ENCODE results near the gene AURKA. TPM values are rescaled to one million over a fixed set of nuclear protein-coding genes. Genes with fewer than 3 reads are reported as not detected.

Gene AURKA
- total RNA-seq, 1 donor from 2014 or later = 14.8 TPM

DNA sequence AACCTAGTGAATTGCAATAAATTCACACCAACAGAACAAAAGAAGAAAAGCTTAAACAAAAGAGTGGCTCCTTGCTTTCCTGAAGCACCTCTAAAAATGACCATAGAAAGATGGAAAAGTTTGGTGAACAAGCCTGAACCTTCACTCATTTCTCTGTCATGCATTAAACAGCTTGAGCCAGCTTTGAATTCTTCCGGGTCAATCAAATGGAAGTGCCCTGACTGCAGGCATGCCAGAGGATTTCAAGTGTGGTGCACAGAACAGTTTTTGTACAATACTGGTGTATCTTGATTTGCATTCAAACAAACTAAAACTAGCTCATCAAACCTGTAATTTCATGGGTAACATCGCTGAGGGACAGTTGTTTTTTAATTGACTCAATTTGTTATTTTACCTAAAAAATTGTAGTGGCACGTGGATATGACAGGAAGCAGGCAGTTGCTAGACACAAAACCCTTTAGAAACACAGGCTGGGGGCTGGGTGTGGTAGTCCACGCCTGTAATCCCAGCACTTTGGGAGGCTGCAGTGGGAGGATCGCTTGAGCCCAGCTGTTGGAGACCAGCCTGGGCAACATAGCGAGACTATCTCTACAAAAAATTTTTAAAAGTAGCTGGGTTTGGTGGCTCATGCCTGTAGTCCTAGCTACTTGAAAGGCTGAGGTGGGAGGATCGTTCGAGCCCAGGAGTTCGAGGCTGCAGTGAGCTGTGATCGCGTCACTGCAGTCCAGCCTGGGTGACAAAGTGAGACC, 29.1 kb upstream of the AURKA start:
- peaks cover 53% of the 10 kb centered on the region for H3K4me1 ChIP-seq (ENCODE audit: insufficient read depth, low read length)
- Mint-ChIP-seq H3K9me3 (ENCODE audit: unreplicated experiment) (no peaks in the 10 kb centered on the region), H3K27me3 (ENCODE audit: low read depth, unreplicated experiment) (peaks cover 2% of the 10 kb centered on the region), H3K4me3 (ENCODE audit: unreplicated experiment) (peak overlapping the region; percentile 40), H3K27ac (ENCODE audit: unreplicated experiment) (peak overlapping the region; percentile 30), H3K36me3 (ENCODE audit: low read depth, unreplicated experiment) (peaks cover 2% of the 10 kb centered on the region), H3K4me1 (ENCODE audit: low read depth, unreplicated experiment) (peaks cover 49% of the 10 kb centered on the region)
- H3K36me3 ChIP-seq (ENCODE audit: insufficient read depth, low read length) = no peaks in the 10 kb centered on the region
- H4K20me1 ChIP-seq (ENCODE audit: insufficient read depth, low read length) = no peaks in the 10 kb centered on the region
- DNase-seq (ENCODE audit: low read depth) (no peak), FAIRE-seq (no peak)
- H3K79me2 ChIP-seq (ENCODE audit: insufficient read depth, low read length) = peaks cover 7% of the 10 kb centered on the region
- H3K4me3 ChIP-seq (ENCODE audit: insufficient read depth, low read depth, low read length) = no peak overlapping the region
- TF ChIP-seq, protein P1, sequence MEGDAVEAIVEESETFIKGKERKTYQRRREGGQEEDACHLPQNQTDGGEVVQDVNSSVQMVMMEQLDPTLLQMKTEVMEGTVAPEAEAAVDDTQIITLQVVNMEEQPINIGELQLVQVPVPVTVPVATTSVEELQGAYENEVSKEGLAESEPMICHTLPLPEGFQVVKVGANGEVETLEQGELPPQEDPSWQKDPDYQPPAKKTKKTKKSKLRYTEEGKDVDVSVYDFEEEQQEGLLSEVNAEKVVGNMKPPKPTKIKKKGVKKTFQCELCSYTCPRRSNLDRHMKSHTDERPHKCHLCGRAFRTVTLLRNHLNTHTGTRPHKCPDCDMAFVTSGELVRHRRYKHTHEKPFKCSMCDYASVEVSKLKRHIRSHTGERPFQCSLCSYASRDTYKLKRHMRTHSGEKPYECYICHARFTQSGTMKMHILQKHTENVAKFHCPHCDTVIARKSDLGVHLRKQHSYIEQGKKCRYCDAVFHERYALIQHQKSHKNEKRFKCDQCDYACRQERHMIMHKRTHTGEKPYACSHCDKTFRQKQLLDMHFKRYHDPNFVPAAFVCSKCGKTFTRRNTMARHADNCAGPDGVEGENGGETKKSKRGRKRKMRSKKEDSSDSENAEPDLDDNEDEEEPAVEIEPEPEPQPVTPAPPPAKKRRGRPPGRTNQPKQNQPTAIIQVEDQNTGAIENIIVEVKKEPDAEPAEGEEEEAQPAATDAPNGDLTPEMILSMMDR (IDR thresholded peaks at IDR 0.05; ENCODE audit: insufficient read depth, low read depth, low read length) = no peak
- TF ChIP-seq EZH2 (IDR thresholded peaks at IDR 0.05; ENCODE audit: insufficient read depth, low read length) = no peak
- H3K27me3 ChIP-seq (ENCODE audit: insufficient read depth, low read length) = no peaks in the 10 kb centered on the region
- H3K27ac ChIP-seq (ENCODE audit: low read depth, low read length) = no peak overlapping the region
- no peak overlapping the region for H3K4me2 ChIP-seq (ENCODE audit: low read length)
- no peak overlapping the region for H2AFZ ChIP-seq (ENCODE audit: low read depth, low read length)
- H3K9ac ChIP-seq (ENCODE audit: low read length) = no peak overlapping the region
- H3K9me3 ChIP-seq (ENCODE audit: insufficient read depth, low read depth, low read length) = no peaks in the 10 kb centered on the region

DNA sequence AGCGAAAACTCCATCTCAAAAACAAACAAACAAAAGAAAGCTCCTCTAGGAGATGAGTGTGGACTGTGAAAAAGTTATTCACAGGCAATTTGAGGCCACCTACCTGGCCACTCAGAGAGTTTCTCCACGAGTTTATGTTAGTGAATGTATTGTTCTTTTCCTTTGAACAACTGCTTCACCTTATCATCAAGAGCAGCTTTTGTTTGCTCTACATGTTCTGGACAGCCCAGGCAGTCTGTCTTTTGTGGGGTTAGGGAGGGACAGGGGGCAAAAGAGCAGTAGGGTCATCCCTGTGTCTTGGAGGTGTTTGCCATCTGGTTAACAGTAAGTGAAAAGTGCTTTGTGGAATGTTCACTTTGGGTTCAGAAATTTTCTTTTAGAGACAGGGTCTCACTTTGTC, 28.0 kb upstream of the AURKA start:
- Histone ChIP-seq H3K79me2 (ENCODE audit: insufficient read depth, low read length) (peaks cover 9% of the 10 kb centered on the region), H3K27me3 (ENCODE audit: insufficient read depth, low read length) (no peaks in the 10 kb centered on the region), H3K36me3 (ENCODE audit: insufficient read depth, low read length) (no peaks in the 10 kb centered on the region), H2AFZ (ENCODE audit: low read depth, low read length) (no peak overlapping the region), H3K9ac (ENCODE audit: low read length) (no peak overlapping the region), H4K20me1 (ENCODE audit: insufficient read depth, low read length) (no peaks in the 10 kb centered on the region), H3K9me3 (ENCODE audit: insufficient read depth, low read depth, low read length) (no peaks in the 10 kb centered on the region), H3K4me2 (ENCODE audit: low read length) (no peak overlapping the region), H3K27ac (ENCODE audit: low read depth, low read length) (no peak overlapping the region), H3K4me3 (ENCODE audit: insufficient read depth, low read depth, low read length) (no peak overlapping the region), H3K4me1 (ENCODE audit: insufficient read depth, low read length) (peaks cover 59% of the 10 kb centered on the region)
- no peak for TF ChIP-seq EZH2 (IDR thresholded peaks at IDR 0.05; ENCODE audit: insufficient read depth, low read length)
- TF ChIP-seq, protein P1 (IDR thresholded peaks at IDR 0.05; ENCODE audit: insufficient read depth, low read depth, low read length) = no peak
- H3K9me3 Mint-ChIP-seq (ENCODE audit: unreplicated experiment) = no peaks in the 10 kb centered on the region
- H3K27ac Mint-ChIP-seq (ENCODE audit: unreplicated experiment) = no peak overlapping the region
- DNase-seq (ENCODE audit: low read depth) = no peak
- no peak for FAIRE-seq
- H3K4me1 Mint-ChIP-seq (ENCODE audit: low read depth, unreplicated experiment) = peaks cover 51% of the 10 kb centered on the region
- peaks cover 2% of the 10 kb centered on the region for H3K27me3 Mint-ChIP-seq (ENCODE audit: low read depth, unreplicated experiment)
- H3K4me3 Mint-ChIP-seq (ENCODE audit: unreplicated experiment) = no peak overlapping the region
- H3K36me3 Mint-ChIP-seq (ENCODE audit: low read depth, unreplicated experiment) = peaks cover 2% of the 10 kb centered on the region

GRCh38 chr20:56418385-56418861, 26.4 kb upstream of the AURKA start:
- FAIRE-seq = no peak
- Histone ChIP-seq H3K36me3 (ENCODE audit: insufficient read depth, low read length) (no peaks in the 10 kb centered on the region), H3K9ac (ENCODE audit: low read length) (peak overlapping the region; percentile 26), H2AFZ (ENCODE audit: low read depth, low read length) (no peak overlapping the region), H3K79me2 (ENCODE audit: insufficient read depth, low read length) (peaks cover 10% of the 10 kb centered on the region), H3K27ac (ENCODE audit: low read depth, low read length) (peak overlapping the region; percentile 73), H3K4me2 (ENCODE audit: low read length) (peak overlapping the region; percentile 35), H3K4me1 (ENCODE audit: insufficient read depth, low read length) (peaks cover 58% of the 10 kb centered on the region), H3K27me3 (ENCODE audit: insufficient read depth, low read length) (no peaks in the 10 kb centered on the region), H3K9me3 (ENCODE audit: insufficient read depth, low read depth, low read length) (no peaks in the 10 kb centered on the region), H4K20me1 (ENCODE audit: insufficient read depth, low read length) (no peaks in the 10 kb centered on the region), H3K4me3 (ENCODE audit: insufficient read depth, low read depth, low read length) (no peak overlapping the region)
- Mint-ChIP-seq H3K36me3 (ENCODE audit: low read depth, unreplicated experiment) (peaks cover 2% of the 10 kb centered on the region), H3K4me1 (ENCODE audit: low read depth, unreplicated experiment) (peaks cover 48% of the 10 kb centered on the region), H3K27ac (ENCODE audit: unreplicated experiment) (peak overlapping the region; percentile 50), H3K27me3 (ENCODE audit: low read depth, unreplicated experiment) (peaks cover 2% of the 10 kb centered on the region), H3K9me3 (ENCODE audit: unreplicated experiment) (no peaks in the 10 kb centered on the region), H3K4me3 (ENCODE audit: unreplicated experiment) (no peak overlapping the region)
- no peak for TF ChIP-seq EZH2 (IDR thresholded peaks at IDR 0.05; ENCODE audit: insufficient read depth, low read length)
- TF ChIP-seq, protein P1 (IDR thresholded peaks at IDR 0.05; ENCODE audit: insufficient read depth, low read depth, low read length) = no peak
- DNase-seq (ENCODE audit: low read depth) = no peak
